WI38 (cell line): ENCODE results near the gene PLEKHG4B.

ENCODE experiments used
- H3K4me3 ChIP-seq: 2 replicates; pipeline ENCODE4 v1.5.1; 2011; ENCODE audit warnings: low read depth, mild to moderate bottlenecking, control low read depth, low read length
- CTCF ChIP-seq: IDR thresholded peaks from 2 replicates; pipeline ENCODE4 v1.5.1; 2012; ENCODE audit warnings: low read depth, mild to moderate bottlenecking, control low read depth, low read length

Gene PLEKHG4B

GRCh38 chr5:189976-190365, 98.0 kb downstream of the PLEKHG4B start:
- TF ChIP-seq CTCF, result no peak
- no peak overlapping the region for H3K4me3 ChIP-seq

- no peak for TF ChIP-seq CTCF
- no peak overlapping the region for H3K4me3 ChIP-seq
These were observed 98.5 kb downstream of the PLEKHG4B start for GRCh38 chr5:190366-191035.

GRCh38 chr5:191036-191948, 99.3 kb downstream of the PLEKHG4B start, which contains the start of gene LRRC14B:
LRRC14B (plus strand) TSS chr5:191495; CDS start chr5:191539, 44 bp downstream.
- TF ChIP-seq CTCF, result no peak
- H3K4me3 ChIP-seq, result no peak within 1 kb of the TSS

GRCh38 chr5:191949-192690, 100.2 kb downstream of the PLEKHG4B start:
- H3K4me3 ChIP-seq, result no peak overlapping the region
- no peak for TF ChIP-seq CTCF

GRCh38 chr5:192691-192969, 100.7 kb downstream of the PLEKHG4B start:
- H3K4me3 ChIP-seq, result no peak overlapping the region
- no peak for TF ChIP-seq CTCF

- TF ChIP-seq CTCF, result no peak
- H3K4me3 ChIP-seq, result no peak overlapping the region
These were observed 101.2 kb downstream of the PLEKHG4B start for GRCh38 chr5:192970-193831.
